NCI-H146 (cell line): Measurements from ENCODE around the gene CD1C.
"Not testable (repeated sequence)": the region's sequence is repeated elsewhere in the genome, so short reads cannot be mapped to it uniquely, and the experiment has no call there.

Experiments
- DNase-seq: peaks from one replicate; lab custom pipeline; 2025; lab: John Stamatoyannopoulos, UW

Gene CD1C

DNA sequence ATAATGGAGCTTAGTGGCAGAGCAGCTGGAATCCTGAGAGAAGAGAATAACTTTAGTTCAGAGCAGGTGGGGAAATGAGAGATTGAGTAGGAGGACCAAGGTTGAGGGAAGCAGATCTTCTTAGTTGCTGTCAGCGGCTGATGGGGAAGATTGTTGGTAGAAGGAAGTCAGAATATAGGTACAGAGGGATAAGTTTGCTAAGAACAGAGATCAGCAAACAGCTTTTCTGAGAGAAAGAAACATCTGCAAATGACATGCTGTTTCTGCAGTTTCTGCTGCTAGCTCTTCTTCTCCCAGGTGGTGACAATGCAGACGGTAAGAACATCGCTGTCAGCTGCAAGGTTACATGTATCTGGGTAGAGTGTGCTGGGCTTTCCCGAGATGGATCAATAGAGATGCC is at the start of gene CD1C:
CD1C (plus strand) TSS at position 113 of the 400 bp plus-strand sequence; CDS start at position 255, 142 bp downstream.
- DNase-seq = no peak

DNA sequence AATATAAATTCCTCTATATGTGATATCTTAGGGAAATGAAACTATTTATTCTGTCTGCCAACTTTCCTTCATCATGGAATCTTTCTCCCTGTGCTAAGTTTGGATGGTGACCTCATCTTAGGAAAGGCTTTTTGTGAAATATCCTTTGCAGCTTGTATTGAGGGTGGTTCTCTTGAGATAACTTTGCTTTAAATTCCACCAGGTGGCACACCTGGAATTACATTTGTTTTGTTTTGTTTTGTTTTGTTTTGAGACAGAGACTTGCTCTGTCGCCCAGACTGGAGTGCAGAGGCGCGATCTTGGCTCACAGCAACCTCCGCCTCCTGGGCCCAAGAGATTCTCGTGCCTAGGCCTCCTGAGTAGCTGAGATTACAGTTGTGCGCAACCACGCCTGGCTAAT is 43.1 kb upstream of the CD1C start:
- no peak for DNase-seq

DNA sequence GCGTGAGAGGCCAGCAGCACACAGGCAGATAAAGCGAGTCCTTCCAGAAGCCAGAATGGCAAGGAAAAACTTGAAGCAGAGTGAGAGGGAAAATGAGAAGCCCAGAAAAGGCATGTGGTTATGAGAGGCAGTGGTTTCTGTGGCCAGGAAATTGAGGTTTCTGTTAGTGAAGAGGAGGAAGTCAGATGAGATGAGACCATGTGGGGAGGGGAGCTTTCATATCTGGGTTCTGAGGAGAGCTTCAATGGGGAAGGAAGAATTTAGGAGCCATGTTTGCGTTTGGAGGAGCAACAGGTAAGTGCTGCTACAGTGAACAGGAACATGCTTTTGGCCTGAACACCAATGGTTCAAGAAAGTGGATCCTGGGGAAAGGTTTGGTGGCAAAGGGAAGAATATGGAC is 41.6 kb upstream of the CD1C start:
- no peak for DNase-seq

DNA sequence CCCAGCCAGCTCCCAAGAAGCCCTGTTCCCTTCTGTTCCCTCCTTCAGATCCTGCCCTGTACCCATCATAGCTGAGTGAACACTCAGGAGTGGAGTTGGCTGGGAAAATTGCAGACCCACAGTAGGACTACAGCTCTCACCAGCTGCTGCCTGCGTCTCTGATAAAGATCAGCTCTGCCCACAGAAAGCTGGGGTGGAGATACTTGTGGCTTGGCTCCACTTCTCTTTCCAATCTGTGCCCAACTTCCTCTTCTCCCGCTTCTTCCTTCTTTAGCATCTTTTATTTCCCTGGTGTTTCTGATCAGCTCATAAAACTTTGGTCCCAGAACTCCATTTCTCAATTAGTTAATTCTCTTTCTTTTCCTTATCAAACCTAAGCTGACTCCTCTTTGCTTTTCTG is 41.0 kb upstream of the CD1C start:
- DNase-seq = no peak

DNA sequence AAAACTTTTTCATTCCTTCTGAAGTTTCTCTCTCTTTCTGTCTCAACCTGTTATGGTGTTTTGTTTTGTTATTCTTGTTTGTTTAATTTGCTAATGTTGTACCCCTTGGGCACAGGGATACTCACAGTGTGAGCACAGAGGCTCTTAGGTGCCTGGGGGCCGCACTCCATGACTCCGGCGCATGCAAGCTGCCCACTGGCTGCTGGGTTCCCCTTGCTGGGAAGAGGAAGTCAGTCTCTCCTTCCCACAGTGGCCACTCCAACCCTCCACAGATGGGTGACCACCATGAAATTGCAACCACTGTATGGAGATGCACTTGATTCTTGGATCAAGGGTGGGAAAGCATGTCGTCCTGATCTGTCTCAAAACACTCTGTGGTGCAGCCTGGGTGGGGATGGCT is 40.1 kb upstream of the CD1C start:
- no peak for DNase-seq

DNA sequence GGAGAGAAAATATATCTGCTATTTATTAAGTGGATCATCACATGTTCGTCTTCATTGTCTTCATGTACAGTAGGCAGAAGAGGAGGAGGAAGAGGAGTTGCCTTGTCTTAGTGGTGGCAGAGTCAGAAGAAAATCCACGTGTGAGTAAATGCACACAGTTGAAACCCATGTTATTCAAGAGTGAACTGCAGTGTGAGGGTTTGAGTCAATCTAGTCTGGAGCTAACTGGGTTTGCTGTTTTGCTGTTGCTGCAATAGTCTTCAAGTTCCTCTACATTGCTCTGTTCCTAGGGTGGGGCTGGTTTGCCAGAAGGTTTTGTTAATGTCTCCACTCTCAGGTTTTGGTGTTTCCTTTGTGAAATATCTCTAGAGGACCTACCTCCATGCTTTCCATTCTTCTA is 38.6 kb upstream of the CD1C start:
- no peak for DNase-seq

DNA sequence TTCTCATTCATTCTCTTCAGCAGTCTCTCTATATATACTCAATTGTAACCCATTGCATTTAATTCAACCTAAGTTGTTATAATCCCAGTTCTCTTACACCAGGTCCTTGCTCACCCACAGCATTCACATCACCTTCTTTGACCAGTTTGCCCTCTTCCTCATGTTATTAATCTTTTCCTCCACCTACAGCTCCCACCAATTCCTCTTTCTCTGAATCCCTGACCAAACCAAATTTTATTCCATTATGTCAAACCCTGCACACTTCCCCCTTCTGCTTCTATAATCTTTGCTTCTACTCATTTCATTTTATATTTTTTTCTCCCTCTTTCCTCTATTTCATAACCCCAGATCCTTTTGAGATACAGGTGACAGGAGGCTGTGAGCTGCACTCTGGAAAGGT is 34.1 kb upstream of the CD1C start:
- DNase-seq = no peak

DNA sequence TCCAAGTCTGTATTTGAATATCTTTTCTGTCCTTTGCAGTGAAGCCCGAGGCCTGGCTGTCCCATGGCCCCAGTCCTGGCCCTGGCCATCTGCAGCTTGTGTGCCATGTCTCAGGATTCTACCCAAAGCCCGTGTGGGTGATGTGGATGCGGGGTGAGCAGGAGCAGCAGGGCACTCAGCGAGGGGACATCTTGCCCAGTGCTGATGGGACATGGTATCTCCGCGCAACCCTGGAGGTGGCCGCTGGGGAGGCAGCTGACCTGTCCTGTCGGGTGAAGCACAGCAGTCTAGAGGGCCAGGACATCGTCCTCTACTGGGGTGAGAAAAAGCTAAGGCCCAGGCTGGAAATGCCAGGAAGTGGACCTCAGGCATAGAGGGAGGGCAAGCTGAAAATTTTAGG is 33.0 kb upstream of the CD1C start:
- not testable (repeated sequence) for DNase-seq

DNA sequence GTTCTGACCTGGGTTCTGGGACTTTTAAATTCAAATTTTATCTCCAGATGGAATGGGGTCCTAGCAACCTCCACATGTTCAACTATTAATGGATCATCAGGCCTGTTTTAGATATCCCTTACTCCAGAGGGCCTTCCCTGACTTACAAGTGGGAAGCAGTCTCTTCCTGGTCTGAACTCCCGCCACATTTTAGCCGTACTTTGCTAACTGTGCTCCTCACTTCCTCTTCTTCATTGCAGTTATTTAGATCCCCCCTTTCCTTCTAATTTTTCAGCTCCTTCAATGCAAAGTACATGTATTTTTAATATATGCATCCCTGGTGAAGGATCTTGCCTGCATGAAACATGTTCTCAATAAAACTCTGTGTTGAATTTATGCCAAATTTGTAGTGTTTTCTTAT is 31.8 kb upstream of the CD1C start:
- DNase-seq = no peak

DNA sequence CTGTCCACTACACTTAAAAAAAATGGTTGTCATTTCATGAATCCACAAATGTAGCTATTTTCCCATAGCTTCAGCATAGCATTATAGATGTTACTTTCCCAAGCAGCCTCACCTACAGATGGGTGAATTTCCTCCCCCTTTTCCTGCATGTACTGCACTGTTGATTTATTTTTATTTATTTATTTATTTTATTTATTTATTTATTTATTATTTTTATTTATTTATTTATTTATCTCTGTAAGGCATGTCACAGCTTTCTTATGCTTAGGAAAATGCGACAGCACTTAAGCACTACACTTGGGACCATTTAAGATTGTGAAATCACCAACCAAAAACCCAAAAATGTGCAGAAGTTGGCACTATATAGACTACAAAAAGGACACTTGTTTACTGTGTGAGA is 30.6 kb upstream of the CD1C start:
- no peak for DNase-seq

DNA sequence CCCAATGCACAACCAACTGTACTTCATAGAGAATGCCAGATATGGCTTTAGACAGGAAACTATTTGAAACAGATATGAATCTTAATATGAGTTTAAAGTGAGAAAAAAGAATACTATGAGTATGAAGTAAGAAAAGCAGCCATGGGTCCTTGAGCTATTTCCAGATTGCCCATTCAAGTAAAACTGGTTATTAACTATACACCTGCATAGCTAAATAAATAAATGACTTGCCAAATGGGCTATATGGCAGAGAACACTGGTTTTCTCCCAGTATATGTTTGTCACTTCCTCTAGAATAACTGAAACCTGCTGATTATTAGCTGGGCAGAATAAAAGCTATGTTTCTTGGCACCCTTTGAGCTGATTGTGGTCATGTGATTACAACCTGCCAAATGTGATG is 17.0 kb upstream of the CD1C start:
- DNase-seq = no peak

DNA sequence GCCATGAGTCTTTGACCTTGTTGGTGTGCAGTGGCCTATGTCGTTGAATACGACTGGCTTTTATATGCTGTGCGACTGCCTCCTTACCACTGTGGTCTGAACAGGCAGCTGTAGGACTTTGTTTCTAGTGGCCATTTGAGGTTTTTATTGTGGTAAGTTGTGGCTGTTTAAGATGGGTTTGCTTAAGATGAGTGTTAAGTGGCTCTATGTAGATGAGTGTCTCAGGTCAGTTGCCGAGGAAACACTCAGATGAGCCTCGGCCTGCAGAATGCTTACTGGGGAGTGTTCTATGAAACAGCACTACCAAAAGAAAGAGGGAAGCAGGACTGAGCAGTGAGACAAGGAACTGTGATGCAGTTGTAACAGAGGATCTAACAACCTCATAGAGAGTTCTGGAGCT is 14.9 kb upstream of the CD1C start:
- no peak for DNase-seq

DNA sequence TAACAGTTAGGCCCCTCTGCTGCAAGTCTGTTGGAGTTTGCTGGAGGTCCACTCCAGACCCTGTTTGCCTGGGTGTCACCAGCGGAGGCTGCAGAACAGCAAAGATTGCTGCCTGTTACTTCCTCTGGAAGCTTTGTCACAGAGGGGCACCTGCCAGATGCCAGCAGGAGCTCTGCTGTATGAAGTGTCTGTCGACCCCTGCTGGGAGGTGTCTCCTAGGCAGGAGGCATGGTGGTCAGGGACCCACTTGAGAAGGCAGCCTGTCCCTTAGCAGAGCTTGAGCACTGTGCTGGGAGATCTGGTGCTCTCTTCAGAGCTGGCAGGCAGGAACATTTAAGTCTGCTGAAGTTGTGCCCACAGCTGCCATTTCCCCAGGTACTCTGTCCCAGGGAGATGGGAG is 7.3 kb upstream of the CD1C start:
- DNase-seq = not testable (repeated sequence)

DNA sequence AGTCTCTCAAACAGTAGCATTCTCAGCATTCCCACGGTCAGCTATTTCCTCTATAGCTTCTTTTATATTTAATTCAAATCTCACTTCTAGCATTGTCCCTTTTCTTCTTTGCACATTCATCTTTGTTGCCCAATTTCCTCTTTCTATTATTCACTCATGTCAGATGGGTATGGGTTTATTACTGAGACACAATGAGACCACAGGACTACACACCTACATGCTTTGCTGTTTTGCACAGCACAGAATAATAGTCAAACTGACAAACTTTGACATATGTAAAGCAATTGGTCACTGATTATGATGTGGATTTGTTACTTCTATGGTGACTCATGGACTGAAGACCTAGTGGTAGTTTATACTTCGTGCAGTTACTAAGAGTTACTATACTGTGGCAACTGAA is 5.8 kb upstream of the CD1C start:
- no peak for DNase-seq

DNA sequence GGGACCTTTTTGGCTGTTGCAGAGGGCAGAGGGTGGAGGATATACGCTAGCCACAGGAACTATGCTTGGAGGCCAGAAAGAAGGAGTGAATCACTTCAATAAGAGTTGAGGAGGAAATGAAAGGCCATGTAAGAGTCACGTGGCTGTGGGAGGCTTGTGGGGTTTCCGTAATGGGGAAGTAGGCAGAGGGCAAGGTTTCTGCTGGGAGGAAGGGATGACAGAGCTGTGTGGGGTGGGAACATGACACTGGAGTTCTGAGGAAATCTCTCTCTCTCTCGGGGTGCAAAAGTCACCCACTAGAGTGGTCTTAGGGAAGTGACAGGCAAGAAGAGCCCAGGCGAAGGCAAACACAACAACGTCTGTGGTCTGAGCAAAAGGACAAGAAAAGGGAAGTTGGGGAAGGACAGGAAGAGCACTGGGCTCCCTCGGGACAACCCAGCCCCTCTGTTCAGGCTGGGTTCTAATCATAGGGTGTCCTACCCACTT is 3.9 kb upstream of the CD1C start:
- DNase-seq = no peak

DNA sequence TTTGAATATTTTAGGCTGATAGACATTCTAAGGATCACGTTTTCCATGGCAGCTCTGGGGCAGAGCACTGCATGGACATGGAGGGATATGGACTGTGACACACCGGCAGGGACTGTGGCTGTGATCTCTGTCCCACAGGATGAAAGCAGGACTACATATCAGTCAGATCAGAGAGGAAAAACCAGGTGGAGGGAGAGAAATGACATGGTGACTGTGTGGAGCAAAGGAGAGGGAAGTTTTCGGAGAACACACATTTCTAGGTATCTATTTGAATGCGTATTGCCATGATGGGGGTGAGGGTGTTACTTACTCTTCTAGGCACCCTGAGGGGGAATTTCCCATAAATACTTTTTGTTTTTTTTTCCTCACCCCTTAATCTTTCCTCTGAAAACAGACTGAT is 3.2 kb upstream of the CD1C start:
- no peak for DNase-seq

DNA sequence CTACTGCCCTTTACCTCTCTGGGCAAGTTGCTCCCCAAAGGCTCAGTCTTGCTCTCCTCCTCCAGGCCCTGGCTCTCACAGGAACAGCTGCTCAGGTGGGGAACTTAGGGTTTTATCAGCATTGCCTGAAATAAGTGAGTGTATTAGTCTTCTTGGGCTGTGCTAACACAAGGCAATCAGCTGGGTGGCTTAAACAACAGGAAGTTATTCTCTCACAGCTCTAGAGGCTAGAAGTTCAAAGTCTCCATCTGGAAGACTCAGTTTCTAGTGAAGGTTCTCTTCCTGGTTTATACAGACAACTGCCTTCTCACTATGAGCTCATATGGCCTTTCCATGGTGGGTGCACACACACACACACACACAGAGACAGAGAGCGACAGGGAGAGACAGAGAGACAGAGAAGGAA is 2.8 kb upstream of the CD1C start:
- no peak for DNase-seq

DNA sequence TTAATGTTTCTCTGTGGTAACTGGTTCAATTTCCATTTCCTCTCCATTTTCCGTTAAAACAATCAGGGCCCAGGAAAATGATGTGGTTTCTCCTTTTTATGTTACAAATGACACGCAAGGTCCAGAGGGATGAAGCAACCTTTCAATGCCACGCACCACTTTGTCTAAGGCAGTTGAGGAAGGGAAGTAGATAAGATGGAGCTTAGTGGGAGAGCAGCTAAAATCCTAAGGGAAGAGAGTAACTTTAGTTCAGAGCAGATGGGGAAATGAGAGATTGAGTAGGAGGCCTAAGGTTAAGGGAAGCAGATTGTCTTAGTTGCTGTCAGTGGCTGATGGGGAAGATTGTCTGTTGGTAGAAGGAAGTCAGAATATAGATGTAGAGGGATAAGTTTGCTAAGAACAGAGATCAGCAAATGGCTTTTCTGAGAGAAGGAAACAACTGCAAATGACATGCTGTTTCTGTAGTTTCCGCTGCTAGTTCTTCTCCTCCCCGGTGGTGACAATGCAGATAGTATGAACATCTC is 660 bp downstream of the CD1C start:
- DNase-seq = no peak

DNA sequence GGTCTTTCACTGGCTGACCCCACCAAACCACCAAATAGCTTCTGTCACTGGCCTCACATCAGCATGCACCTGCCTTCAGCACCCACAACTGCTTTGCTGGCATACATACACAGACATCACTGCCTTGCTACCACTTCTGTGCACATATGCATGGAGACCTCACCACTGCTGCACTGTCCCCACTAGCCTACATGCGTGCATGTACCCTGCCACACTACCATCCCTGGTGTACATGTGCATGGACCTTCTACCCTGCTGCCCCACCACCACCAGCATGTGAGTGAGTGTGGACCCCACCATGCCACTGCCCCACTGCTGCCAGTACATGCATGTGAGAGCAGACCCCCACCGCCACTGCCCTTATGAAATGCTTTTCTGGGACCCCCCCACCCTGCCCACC is 6.1 kb downstream of the CD1C start:
- DNase-seq = no peak

DNA sequence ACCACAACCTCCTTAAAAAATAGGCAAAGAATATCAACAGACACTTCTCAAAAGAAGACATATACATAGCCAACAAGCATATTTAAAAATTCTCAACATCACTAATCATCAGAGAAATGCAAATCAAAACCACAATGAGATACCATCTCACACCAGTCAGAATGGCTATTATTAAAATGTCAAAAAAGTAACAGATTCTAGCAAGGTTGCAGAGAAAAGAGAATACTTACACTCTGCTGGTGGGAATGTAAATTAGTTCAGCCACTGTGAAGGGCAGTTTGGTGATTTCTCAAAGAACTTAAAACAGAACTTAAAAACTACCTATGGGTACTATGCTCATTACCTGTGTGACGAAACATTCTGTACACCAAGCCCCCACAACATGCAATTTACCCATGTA is 20.9 kb downstream of the CD1C start:
- no peak for DNase-seq

DNA sequence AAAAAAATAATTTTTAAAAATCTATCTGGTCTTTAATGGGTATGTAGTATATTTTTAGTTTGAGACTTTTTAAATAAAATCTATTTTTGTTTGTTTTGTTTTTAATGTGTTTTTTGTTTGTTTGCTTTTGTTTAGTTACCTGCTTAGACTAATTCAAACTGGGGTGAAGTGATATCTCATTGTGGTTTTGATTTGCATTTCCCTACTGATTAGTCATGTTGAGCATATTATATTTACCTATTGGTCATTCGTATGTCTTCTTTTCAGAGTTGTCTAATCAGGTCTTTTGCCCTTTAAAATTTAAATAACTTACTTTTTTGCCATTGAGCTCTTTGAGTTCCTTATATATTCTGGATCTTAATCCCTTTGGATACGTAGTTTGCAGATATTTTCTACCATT is 21.3 kb downstream of the CD1C start:
- no peak for DNase-seq

DNA sequence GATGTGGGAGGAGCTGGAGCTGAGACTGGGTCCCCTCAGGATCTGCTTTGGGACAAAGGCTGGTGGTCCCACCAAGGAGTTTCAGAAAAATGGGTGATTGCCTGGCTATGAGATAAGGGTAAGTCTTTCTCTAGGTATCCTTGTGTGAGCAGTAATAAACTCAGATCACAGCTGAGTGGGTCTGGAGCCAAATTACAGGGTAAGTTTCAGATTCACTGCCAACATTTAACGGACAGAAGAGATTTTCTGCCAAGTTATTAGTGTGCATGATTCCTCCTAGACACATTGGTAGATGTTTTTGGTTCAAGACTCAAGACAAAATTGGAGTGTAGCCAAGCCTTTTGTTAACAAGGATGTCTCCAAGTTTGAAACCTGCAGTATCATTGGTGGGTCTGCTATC is 34.1 kb downstream of the CD1C start:
- DNase-seq = no peak

DNA sequence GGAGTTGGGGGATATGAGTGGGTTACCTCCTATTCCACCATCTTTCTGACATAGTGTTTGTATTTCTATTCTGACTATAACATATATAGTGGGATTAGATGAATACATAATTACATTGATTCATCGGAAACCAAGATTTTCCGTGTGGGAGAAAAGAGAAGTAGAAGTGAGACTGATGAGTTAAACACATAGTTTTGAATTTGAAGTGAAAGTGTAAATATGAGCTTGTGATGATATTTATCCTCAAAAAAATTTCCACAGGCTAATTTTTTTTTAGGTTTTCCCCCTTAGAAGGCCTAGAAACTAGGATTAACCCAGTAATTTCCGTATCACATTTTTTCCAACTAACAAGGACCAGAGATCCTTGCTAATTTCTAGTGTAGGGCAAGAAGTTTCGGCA is 34.7 kb downstream of the CD1C start:
- no peak for DNase-seq

DNA sequence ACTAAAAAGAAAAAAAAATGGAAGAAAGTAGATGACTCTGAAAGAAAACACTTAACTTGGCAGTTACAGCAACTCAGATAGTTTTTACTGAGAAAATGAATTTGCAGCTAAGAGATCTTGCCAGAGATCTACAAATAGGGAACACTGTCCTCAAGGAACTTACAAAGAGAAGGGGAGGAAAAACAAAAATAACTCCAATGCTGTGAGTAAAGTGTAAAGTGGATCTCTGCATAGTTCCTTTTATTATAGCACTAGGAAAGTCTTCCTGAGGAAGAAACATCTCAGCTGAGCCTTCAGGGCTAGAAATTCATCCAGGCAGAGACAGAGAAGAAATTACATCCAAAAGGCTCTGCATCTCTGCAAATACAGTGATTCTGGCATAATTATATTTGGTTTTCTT is 37.8 kb downstream of the CD1C start:
- DNase-seq = no peak

DNA sequence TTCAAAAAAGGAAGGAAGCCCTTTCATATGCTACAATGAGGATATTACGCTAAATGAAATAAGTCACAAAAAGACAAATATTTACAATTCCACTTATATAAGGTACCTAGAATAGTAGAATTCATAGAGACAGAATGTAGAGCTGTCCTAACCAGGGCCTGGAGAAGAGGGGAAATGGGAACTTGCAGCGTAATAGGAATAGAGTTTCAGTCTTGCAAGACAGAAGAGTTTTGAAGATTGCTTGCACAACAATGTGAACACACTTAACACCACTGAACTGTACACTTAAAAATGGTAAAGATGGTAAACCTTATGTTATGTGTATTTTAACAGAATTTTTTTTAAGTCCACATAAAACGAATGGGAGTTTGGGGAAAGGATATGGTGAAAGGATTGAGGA is 38.7 kb downstream of the CD1C start:
- DNase-seq = no peak
